Neural crest cell (in vitro differentiated cells): Measurements from ENCODE around the gene PWP2. TPM values are rescaled to one million over a fixed set of nuclear protein-coding genes. Genes with fewer than 3 reads are reported as not detected.

Experiments
- DNase-seq: peaks from one replicate; pipeline ENCODE4 v3.0.0; 2021; ENCODE audit warnings: low read depth, mixed read lengths, low spot score
- H3K27ac Mint-ChIP-seq: one replicate; pipeline ENCODE4 v1.8.0; 2021; ENCODE audit warnings: mild to moderate bottlenecking, mixed read lengths; ENCODE audit not compliant: unreplicated experiment
- H3K27me3 Mint-ChIP-seq: 2 replicates; pipeline ENCODE4 v1.8.0; 2021; ENCODE audit warnings: low read depth, mild to moderate bottlenecking, mixed read lengths
- H3K36me3 Mint-ChIP-seq: 2 replicates; pipeline ENCODE4 v1.8.0; 2021; ENCODE audit warnings: low read depth, mild to moderate bottlenecking, mixed read lengths
- H3K4me1 Mint-ChIP-seq: 2 replicates; pipeline ENCODE4 v1.8.0; 2021; ENCODE audit warnings: mixed read lengths
- H3K4me3 Mint-ChIP-seq: one replicate; pipeline ENCODE4 v1.8.0; 2021; ENCODE audit warnings: mild to moderate bottlenecking, mixed read lengths
- H3K9me3 Mint-ChIP-seq: 2 replicates; pipeline ENCODE4 v1.8.0; 2021; ENCODE audit warnings: mixed read lengths
- total RNA-seq: library from RNA; stranded (reverse); gene quantifications from 2 replicates; pipeline ENCODE4 v1.2.1, GENCODE V29; 2021
- TF ChIP-seq, protein P1 (sequence below): fragments of 200-600 bp; sonication (generic); conservative IDR thresholded peaks from 2 replicates; pipeline ENCODE4 v1.5.0; 2021; ENCODE audit warnings: antibody characterized with exemption, mild to moderate bottlenecking

PWP2 gene
- total RNA-seq, 1 donor from 2014 or later, result 4.0 TPM

- Mint-ChIP-seq H3K4me1 (no peaks in the 10 kb centered on the region), H3K27ac (peak overlapping the region; percentile 50), H3K27me3 (no peaks in the 10 kb centered on the region), H3K4me3 (no peak overlapping the region), H3K9me3 (no peaks in the 10 kb centered on the region), H3K36me3 (peaks cover 4% of the 10 kb centered on the region)
- TF ChIP-seq, protein P1, sequence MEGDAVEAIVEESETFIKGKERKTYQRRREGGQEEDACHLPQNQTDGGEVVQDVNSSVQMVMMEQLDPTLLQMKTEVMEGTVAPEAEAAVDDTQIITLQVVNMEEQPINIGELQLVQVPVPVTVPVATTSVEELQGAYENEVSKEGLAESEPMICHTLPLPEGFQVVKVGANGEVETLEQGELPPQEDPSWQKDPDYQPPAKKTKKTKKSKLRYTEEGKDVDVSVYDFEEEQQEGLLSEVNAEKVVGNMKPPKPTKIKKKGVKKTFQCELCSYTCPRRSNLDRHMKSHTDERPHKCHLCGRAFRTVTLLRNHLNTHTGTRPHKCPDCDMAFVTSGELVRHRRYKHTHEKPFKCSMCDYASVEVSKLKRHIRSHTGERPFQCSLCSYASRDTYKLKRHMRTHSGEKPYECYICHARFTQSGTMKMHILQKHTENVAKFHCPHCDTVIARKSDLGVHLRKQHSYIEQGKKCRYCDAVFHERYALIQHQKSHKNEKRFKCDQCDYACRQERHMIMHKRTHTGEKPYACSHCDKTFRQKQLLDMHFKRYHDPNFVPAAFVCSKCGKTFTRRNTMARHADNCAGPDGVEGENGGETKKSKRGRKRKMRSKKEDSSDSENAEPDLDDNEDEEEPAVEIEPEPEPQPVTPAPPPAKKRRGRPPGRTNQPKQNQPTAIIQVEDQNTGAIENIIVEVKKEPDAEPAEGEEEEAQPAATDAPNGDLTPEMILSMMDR, result no peak
- no peak for DNase-seq
These were observed 19.5 kb upstream of the PWP2 start for GRCh38 chr21:44087426-44088400.

DNA sequence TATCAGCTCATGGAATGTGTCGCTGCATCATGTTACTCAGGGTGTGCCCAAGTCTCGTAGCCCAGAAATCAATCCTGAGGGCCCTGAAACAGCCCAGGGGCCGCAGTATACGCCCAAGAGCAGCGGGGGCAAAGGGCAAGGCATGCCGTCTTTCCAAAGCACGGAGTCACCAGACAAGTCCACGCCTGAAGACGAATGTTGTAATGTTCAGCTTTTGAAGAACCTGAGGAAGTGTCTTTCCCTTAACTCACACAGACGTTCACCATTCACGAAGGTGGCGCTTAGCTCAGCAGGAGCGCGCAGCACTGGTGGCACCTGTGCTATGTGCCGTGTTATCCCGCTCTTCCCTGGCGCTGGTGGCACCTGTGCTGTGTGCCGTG lies 18.8 kb upstream of the PWP2 start:
- H3K27me3 Mint-ChIP-seq, result no peaks in the 10 kb centered on the region
- DNase-seq, result no peak
- peaks cover 3% of the 10 kb centered on the region for H3K36me3 Mint-ChIP-seq
- H3K4me1 Mint-ChIP-seq, result no peaks in the 10 kb centered on the region
- peak overlapping the region; percentile 50 for H3K27ac Mint-ChIP-seq
- H3K9me3 Mint-ChIP-seq, result no peaks in the 10 kb centered on the region
- H3K4me3 Mint-ChIP-seq, result no peak overlapping the region
- TF ChIP-seq, protein P1, result no peak

- no peak overlapping the region for H3K27ac Mint-ChIP-seq
- peaks cover 3% of the 10 kb centered on the region for H3K36me3 Mint-ChIP-seq
- H3K4me3 Mint-ChIP-seq, result no peak overlapping the region
- no peaks in the 10 kb centered on the region for H3K9me3 Mint-ChIP-seq
- H3K27me3 Mint-ChIP-seq, result no peaks in the 10 kb centered on the region
- H3K4me1 Mint-ChIP-seq, result no peaks in the 10 kb centered on the region
- TF ChIP-seq, protein P1, result no peak
- DNase-seq, result no peak
These were observed 17.9 kb upstream of the PWP2 start for GRCh38 chr21:44089001-44089911.

GRCh38 chr21:44090325-44090724 lies 16.9 kb upstream of the PWP2 start:
- H3K9me3 Mint-ChIP-seq, result no peaks in the 10 kb centered on the region
- H3K4me3 Mint-ChIP-seq, result no peak overlapping the region
- DNase-seq, result no peak
- TF ChIP-seq, protein P1, result no peak
- peaks cover 3% of the 10 kb centered on the region for H3K36me3 Mint-ChIP-seq
- H3K4me1 Mint-ChIP-seq, result no peaks in the 10 kb centered on the region
- no peak overlapping the region for H3K27ac Mint-ChIP-seq
- no peaks in the 10 kb centered on the region for H3K27me3 Mint-ChIP-seq

DNA sequence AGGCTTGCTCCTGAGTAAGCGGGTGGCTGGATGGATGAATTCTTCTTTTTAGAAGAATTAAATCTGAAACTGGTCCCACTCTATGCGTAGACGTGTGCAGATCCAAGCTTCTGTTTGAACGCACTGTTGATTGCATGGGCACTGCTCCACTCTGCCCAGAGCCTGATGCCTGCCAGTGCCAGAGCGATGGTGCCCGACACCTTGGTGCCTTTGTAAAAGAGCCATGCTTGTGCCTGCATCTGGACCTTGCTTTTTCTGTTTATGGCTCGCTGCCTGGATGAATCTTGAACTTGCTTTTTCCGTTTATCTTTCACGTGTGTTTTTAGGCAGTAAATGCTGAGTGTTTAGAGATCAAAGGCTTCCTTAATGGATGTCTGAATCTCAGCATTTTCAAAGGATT lies 15.0 kb upstream of the PWP2 start:
- H3K27ac Mint-ChIP-seq, result no peak overlapping the region
- TF ChIP-seq, protein P1, result no peak
- H3K27me3 Mint-ChIP-seq, result no peaks in the 10 kb centered on the region
- H3K4me1 Mint-ChIP-seq, result no peaks in the 10 kb centered on the region
- H3K36me3 Mint-ChIP-seq, result peaks cover 3% of the 10 kb centered on the region
- no peak for DNase-seq
- no peak overlapping the region for H3K4me3 Mint-ChIP-seq
- no peaks in the 10 kb centered on the region for H3K9me3 Mint-ChIP-seq
